HFFc6 (cell line): Measurements from ENCODE around the gene UBE2L5. TPM values are rescaled to one million over a fixed set of nuclear protein-coding genes. Genes with fewer than 3 reads are reported as not detected.

Experiments
- DNase-seq: peaks from one replicate; pipeline ENCODE4 v3.0.0-alpha.2; 2018
- H3K27ac Mint-ChIP-seq: 2 replicates; pipeline ENCODE4 v1.8.0; 2020; ENCODE audit warnings: mild to moderate bottlenecking, mixed read lengths
- H3K27me3 Mint-ChIP-seq: 2 replicates; pipeline ENCODE4 v1.8.0; 2021; ENCODE audit warnings: mild to moderate bottlenecking, moderate library complexity, mixed read lengths; ENCODE audit not compliant: insufficient read depth
- H3K36me3 Mint-ChIP-seq: 2 replicates; pipeline ENCODE4 v1.8.0; 2021; ENCODE audit warnings: low read depth, mixed read lengths
- H3K4me1 Mint-ChIP-seq: 2 replicates; pipeline ENCODE4 v1.8.0; 2020; ENCODE audit warnings: low read depth, mixed read lengths
- H3K4me3 Mint-ChIP-seq: 2 replicates; pipeline ENCODE4 v1.8.0; 2020; ENCODE audit warnings: mild to moderate bottlenecking, moderate library complexity, mixed read lengths
- H3K9me3 Mint-ChIP-seq: 2 replicates; pipeline ENCODE4 v1.8.0; 2020; ENCODE audit warnings: mild to moderate bottlenecking, mixed read lengths
- CTCF ChIP-seq: fragments of 200-600 bp; sonication (generic); IDR thresholded peaks from 2 replicates; pipeline ENCODE4 v1.5.0; 2021; ENCODE audit warnings: antibody characterized with exemption, mild to moderate bottlenecking
- total RNA-seq, 6 experiments: library from RNA; stranded (reverse); fragmentation: NEBNext Ultra II Directional; extraction: Animal tissue kit (Norgen Biotek cat#: 25700); gene quantifications; 2 replicates in 1 of 6; 3 replicates in 5 of 6; pipeline ENCODE4 v1.2.3, GENCODE V29; 2021

The UBE2L5 gene
- total RNA-seq, 6 experiments from 2014 or later, result 0.21 TPM; not detected in 5

- H3K27me3 Mint-ChIP-seq, result peaks cover under 1% of the 10 kb centered on the region; the same call in 1 of the 2 replicates
- no peak for DNase-seq
- TF ChIP-seq CTCF, result no peak
- H3K4me1 Mint-ChIP-seq, result no peaks in the 10 kb centered on the region; the same call in 1 of the 2 replicates
- no peaks in the 10 kb centered on the region for H3K9me3 Mint-ChIP-seq
- no peaks in the 10 kb centered on the region for H3K36me3 Mint-ChIP-seq
- no peak overlapping the region for H3K4me3 Mint-ChIP-seq
- no peak overlapping the region for H3K27ac Mint-ChIP-seq
Measured at GRCh38 chr13:30473675-30474074, 51.4 kb downstream of the UBE2L5 start.

GRCh38 chr13:30477346-30478195 lies 55.3 kb downstream of the UBE2L5 start:
- DNase-seq, result no peak
- Mint-ChIP-seq H3K9me3 (no peaks in the 10 kb centered on the region), H3K27ac (no peak overlapping the region), H3K4me1 (no peaks in the 10 kb centered on the region), H3K4me3 (no peak overlapping the region), H3K36me3 (no peaks in the 10 kb centered on the region), H3K27me3 (peaks cover 7% of the 10 kb centered on the region)
- TF ChIP-seq CTCF, result no peak

Other genes starting within 250 kb of the UBE2L5 start
- 10 to 100 TPM; 48.2 to 71.4 (median 61.2) TPM for gene KATNAL1, start 114.9 kb upstream of the UBE2L5 start, total RNA-seq
- 100 to 1,000 TPM; 259 to 434 (median 377) TPM for gene HMGB1, start 43.4 kb downstream of the UBE2L5 start, total RNA-seq
- 10 to 100 TPM in 4 of 6 experiments, 1 to 10 TPM in 2; 8.0 to 10.9 (median 10.3) TPM for gene USPL1, start 195.4 kb downstream of the UBE2L5 start, total RNA-seq